ENCODE measurements around the gene NR1H2. TPM values are rescaled to one million over a fixed set of nuclear protein-coding genes. Genes with fewer than 3 reads are reported as not detected.
A peak's percentile ranks its signal among the peaks of the same experiment; 100 is the strongest.

Gene NR1H2
- total RNA-seq, 1 donor from 2014 or later, result 101 TPM

DNA sequence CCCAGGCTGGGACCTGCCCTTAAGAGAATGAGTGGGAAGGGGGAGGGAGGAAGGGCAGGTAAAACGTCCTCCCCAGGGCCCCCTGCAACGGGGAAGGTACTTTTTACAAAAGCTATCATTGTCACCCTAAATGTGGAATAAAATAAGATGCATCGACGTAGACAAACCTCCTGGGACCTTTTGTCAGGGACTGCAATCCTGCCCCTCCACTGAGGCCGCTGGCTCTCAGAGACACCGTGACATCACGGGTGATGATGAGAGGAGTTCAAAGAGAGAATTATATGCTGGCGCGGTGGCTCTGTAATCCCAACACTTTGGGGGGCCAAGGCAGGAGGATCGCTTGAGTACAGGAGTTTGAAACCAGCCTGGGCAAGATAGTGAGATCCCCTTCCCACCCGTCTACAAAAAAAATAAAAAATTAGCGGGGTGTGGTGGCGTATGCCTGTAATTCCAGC, 54.7 kb downstream of the NR1H2 start:
- Histone ChIP-seq H3K9me3 (no peaks in the 10 kb centered on the region), H3K27ac (peak overlapping the region; percentile 81), H3K36me3 (no peaks in the 10 kb centered on the region), H3K4me1 (peaks cover 14% of the 10 kb centered on the region), H3K27me3 (peaks cover 4% of the 10 kb centered on the region), H3K4me3 (peak overlapping the region; percentile 64)
- TF ChIP-seq, protein P1, sequence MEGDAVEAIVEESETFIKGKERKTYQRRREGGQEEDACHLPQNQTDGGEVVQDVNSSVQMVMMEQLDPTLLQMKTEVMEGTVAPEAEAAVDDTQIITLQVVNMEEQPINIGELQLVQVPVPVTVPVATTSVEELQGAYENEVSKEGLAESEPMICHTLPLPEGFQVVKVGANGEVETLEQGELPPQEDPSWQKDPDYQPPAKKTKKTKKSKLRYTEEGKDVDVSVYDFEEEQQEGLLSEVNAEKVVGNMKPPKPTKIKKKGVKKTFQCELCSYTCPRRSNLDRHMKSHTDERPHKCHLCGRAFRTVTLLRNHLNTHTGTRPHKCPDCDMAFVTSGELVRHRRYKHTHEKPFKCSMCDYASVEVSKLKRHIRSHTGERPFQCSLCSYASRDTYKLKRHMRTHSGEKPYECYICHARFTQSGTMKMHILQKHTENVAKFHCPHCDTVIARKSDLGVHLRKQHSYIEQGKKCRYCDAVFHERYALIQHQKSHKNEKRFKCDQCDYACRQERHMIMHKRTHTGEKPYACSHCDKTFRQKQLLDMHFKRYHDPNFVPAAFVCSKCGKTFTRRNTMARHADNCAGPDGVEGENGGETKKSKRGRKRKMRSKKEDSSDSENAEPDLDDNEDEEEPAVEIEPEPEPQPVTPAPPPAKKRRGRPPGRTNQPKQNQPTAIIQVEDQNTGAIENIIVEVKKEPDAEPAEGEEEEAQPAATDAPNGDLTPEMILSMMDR (IDR thresholded peaks at IDR 0.05), result no peak
- ATAC-seq (no peak), DNase-seq (no peak)
- intact Hi-C loops (cut with DNase I), result no loop called here

DNA sequence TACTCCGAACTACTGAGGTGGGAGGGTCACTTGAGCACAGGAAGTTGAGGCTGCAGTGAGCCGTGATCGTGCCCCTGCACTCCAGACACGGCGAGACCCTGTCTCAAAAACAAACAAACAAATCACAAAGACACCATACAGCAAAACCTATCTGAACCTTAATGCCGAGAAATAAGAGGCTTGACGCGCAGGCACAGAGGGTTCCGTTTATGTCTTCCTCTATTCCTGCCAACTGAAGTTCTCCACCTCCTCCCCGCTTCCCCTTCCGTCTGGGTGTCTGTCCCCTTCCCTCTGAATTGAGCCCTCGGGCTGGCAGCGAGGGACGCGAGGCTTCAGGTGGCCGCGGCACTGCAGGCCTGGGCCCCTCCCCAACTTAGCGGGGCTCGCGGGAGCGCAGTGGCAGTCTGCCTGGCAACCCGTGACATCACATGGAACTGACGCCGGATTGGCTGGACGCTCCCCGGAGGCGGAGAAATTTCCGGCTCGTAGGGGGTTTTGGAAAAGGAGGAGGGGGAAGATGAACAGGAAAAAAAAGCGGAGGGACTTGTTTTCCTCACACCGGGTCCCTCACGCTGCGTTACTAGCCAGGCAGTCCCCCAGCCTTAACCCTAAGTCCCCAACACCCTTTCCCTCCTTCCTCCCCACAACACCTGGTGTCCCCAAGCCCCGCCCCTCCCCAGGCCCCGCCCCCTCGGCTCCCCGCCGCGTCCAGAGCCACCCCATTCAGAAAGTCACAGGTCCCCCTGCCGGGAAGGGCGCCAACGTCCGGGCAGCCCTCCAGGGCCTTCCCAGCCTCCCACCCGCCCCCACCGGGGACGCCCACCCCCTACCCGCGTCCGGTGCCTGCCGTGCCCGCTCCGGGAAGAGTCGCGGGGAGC, 55.3 kb downstream of the NR1H2 start:
- peaks cover 14% of the 10 kb centered on the region for H3K4me1 ChIP-seq
- DNase-seq, result peak; percentile 94
- H3K27me3 ChIP-seq, result peaks cover 4% of the 10 kb centered on the region
- no peaks in the 10 kb centered on the region for H3K36me3 ChIP-seq
- peak overlapping the region; percentile 64 for H3K4me3 ChIP-seq
- TF ChIP-seq, protein P1 (IDR thresholded peaks at IDR 0.05), result no peak
- H3K9me3 ChIP-seq, result no peaks in the 10 kb centered on the region
- H3K27ac ChIP-seq, result peak overlapping the region; percentile 81
- peak; percentile 92 for ATAC-seq
- intact Hi-C loops (cut with DNase I), result no loop called here

DNA sequence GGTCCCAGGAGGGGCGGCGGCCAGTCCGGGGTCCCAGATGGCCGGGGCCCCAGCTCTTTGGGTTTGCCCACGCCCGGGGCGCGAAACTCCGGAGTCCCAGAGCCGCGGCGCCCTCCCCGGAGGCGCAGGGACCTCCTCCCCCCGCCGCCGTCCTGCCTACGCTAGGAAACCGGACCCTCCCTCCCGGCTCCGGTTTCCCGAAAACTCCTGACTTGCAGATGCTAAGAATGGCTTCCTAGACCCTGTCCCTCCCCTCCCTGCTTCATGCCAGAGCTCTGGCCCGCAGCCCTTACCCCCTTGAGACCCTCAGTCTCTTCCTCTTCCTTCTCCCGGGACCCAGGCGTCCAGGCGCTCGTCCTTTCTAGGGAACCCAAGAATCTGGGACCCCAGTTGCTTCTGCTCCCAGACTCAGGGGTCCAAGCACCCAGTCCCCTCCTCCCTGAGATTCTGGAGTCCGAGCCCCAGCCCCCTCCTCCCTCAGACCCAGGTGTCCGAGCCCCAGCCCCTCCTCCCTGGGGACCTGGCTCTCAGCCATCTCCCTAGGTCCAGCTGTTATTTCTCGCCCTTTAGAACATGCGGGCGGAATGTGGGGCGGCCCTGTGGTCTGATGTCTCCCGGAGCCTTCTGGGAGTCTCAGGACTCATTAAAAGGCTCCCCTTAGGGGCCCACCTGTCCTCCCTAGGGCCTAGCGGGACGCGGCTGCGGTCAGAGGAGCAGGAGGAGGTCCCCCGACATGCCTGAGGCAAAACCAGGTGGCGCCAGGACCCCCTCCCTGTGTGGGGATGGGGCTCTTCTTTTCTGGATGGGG, 56.2 kb downstream of the NR1H2 start, which contains the start of gene MYBPC2:
Gene MYBPC2, plus strand, starts transcription at position 672 of the 808 bp plus-strand sequence. Its CDS starts 62 bp downstream, at position 734.
- H3K36me3 ChIP-seq, result no peaks in the 10 kb centered on the region
- H3K4me3 ChIP-seq, result peak within 1 kb of the TSS; percentile 64
- peak within 1 kb of the TSS; percentile 81 for H3K27ac ChIP-seq
- ATAC-seq, result peak; percentile 2
- peaks cover 4% of the 10 kb centered on the region for H3K27me3 ChIP-seq
- no peaks in the 10 kb centered on the region for H3K9me3 ChIP-seq
- H3K4me1 ChIP-seq, result peaks cover 14% of the 10 kb centered on the region
- DNase-seq, result no peak
- TF ChIP-seq, protein P1 (IDR thresholded peaks at IDR 0.05), result no peak
- intact Hi-C loops (cut with DNase I), result no loop called here

Other genes starting within 250 kb of the NR1H2 start
- not detected for gene IZUMO2, start 213.2 kb upstream of the NR1H2 start, total RNA-seq
- gene MYH14, start 172.8 kb upstream of the NR1H2 start, total RNA-seq, result 146 TPM
- gene KCNC3, start 47.1 kb upstream of the NR1H2 start, total RNA-seq, result 12.8 TPM
- gene NAPSA, start 10.8 kb upstream of the NR1H2 start, total RNA-seq, result 1,895 TPM
- 34.4 TPM for gene POLD1, start 7.9 kb downstream of the NR1H2 start, total RNA-seq
- gene SPIB, start 42.5 kb downstream of the NR1H2 start, total RNA-seq, result 0.52 TPM
- gene MYBPC2, start 56.4 kb downstream of the NR1H2 start, total RNA-seq, result 0.12 TPM
- 103 TPM for gene EMC10, start 100.0 kb downstream of the NR1H2 start, total RNA-seq
- 3.8 TPM for gene GARIN5A, start 100.4 kb downstream of the NR1H2 start, total RNA-seq
- 34.7 TPM for gene JOSD2, start 134.7 kb downstream of the NR1H2 start, total RNA-seq
- gene ASPDH, start 137.5 kb downstream of the NR1H2 start, total RNA-seq, result not detected
- gene LRRC4B, start 192.0 kb downstream of the NR1H2 start, total RNA-seq, result 4.6 TPM

Measured in upper lobe of right lung (tissue), 1 donor.